ENCODE data around the gene LAMA3.

- no peak for TF ChIP-seq CTCF (conservative IDR thresholded peaks at IDR 0.05; ENCODE audit: low read length)
- no peak for TF ChIP-seq EZH2phosphoT487 (IDR thresholded peaks at IDR 0.05; ENCODE audit: borderline replicate concordance)
Observed at GRCh38 chr18:23921716-23922285, 232.5 kb downstream of the LAMA3 start.

Measured in Loucy (cell line).